SK-MEL-5 (cell line): ENCODE measurements around the gene OPN3. TPM values are rescaled to one million over a fixed set of nuclear protein-coding genes. Genes with fewer than 3 reads are reported as not detected.
A peak's percentile ranks its signal among the peaks of the same experiment; 100 is the strongest.

Experiments
- DNase-seq: peaks from one replicate; pipeline ENCODE4 v3.0.0-alpha.2; 2016; ENCODE audit warnings: low read depth, low spot score
- in situ Hi-C: cut with HindIII; loops from 2 replicates; pipeline ENCODE4 v1.10.0; 2016; ENCODE audit warnings: low sequenced_read_pairs, high pct_unique_total_duplicates, low pct_unique_long_range_greater_than_20kb
- total RNA-seq: library from RNA; depleted of rRNA; stranded (reverse); fragments of >200 nt; shearing (Covaris generic); gene quantifications from 2 replicates; pipeline ENCODE4 v1.2.3, GENCODE V29; 2014

Gene OPN3
- total RNA-seq, 1 experiment from 2014 or later = 10.2 TPM

DNA sequence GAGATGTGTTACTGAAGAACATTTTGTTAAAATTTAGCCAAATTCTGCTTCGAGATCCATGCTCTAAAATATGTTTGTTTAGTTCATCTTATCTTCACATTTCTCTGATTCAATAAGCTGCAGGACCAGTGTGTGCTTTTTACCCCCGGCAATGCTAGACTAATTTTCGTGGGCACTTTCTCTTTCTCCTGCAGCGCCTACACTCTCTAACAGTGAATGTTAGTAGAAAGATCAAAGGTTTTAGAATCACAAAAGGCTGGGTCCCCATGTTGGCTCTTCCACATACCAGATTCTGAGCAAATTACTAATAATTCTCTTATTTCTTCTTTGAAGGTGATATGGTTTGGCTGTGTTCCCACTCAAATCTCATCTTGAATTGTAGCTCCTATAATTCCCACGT lies 8.5 kb downstream of the OPN3 start:
- DNase-seq = no peak
- in situ Hi-C loops = no loop called here

- DNase-seq = no peak
- in situ Hi-C loops = no loop called here
Measured at GRCh38 chr1:241630899-241631298, 9.3 kb downstream of the OPN3 start.

DNA sequence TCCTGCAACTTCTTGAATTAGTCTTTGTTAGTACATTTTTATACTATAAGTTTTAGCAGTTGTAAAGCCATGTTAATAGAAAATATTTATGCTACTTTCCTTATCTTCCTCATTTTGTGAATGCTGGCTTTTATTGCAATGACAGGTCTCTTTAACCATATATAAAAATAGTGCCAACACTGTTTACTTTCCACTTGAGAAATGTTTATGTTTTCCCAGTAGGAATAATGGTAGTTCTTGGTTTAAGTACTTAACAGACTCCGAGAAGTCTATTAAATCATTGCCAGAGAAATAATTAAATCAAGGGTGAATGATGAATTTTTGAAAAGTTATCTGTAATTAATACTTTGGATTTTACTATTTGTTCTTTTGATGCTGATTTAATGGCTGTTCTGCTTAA lies 9.7 kb downstream of the OPN3 start:
- in situ Hi-C loops = no loop called here
- DNase-seq = no peak

DNA sequence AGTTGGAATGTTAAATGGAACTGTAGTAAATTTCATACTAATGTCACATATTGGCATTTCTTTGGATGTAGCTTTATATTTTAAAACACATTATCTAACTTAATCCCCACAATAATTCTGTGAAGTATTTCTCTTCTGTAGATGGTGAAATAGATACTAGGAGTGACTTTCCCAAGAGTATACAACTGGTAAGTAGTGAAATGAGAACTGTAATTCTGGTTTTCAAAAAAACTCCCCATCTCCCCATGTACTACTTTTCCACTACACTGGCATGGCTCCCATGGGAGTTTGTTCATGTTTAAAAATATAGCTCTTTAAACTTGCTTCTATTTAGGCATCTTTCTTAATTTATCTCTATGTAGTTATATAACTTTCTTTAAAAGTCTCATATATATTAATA lies 10.2 kb downstream of the OPN3 start:
- no peak for DNase-seq
- in situ Hi-C loops = no loop called here

DNA sequence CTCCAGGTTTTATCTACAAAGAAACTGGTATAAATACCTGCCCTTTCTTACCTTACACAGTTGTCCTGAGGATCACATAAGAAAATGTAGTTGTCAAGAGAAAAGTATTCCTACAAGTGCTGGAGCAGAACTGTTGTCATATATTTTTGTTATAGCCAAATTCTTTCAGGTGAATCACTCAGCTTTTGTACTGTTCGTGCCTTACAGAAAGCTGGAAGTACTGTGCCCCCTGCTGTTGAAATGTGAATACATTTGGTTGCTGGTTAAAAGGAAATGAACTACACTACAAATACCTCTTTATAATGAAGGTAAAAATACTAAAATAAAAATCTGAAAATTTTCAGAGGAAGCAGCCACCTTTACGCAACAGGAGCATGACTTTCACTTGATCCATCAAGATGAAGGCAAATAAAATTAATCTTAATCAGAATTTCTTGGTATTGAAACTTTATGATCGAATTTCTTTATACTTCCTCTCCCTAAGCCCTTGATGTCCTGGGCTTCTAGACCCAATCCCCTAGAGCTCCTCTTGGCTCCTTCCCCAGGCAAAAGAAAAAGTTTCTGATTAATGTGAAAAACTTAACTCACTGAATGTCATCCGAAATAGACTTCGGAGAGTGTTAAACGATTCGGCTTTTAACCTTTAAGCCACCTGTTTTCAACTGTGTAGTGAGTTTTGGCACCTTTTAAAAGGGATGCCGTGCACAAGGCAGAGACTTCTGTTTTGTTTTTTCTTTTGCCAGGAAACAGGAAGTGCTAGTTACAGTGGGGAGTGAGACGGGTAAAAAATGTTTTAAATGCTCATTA lies 12.5 kb downstream of the OPN3 start:
- DNase-seq = peak; percentile 78
- in situ Hi-C loops = no loop called here

- in situ Hi-C loops = no loop called here
- DNase-seq = no peak
Measured at GRCh38 chr1:241624935-241625334, 15.2 kb downstream of the OPN3 start.

DNA sequence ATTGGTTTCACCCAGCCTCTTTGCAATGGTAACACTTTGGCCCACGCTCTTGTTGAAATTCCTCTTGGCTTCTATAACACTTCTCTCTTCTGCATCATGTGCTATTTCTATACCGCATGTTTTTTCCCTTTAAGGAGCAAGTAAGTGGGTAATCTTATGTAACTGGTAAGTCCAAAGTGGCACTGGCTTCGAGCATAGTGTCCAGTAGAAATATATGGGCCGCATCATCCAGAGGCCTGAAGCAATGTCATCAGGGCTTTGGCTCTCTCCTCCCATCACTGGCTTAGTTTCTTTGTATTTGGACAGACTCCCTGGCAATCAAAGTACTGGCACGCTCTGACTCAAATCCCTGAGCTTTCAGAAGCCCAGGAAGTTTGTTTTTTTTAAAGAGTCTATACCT lies 17.5 kb downstream of the OPN3 start:
- DNase-seq = no peak

GRCh38 chr1:241617426-241617825 lies 22.7 kb downstream of the OPN3 start:
- DNase-seq = no peak
- in situ Hi-C loops = loop anchor here (10.0 kb wide), 1 partner anchor 93 kb away; no protein-coding TSS in a partner anchor

More for the DNA sequence above, 17.5 kb downstream of the OPN3 start:
- in situ Hi-C loops = no loop called here

DNA sequence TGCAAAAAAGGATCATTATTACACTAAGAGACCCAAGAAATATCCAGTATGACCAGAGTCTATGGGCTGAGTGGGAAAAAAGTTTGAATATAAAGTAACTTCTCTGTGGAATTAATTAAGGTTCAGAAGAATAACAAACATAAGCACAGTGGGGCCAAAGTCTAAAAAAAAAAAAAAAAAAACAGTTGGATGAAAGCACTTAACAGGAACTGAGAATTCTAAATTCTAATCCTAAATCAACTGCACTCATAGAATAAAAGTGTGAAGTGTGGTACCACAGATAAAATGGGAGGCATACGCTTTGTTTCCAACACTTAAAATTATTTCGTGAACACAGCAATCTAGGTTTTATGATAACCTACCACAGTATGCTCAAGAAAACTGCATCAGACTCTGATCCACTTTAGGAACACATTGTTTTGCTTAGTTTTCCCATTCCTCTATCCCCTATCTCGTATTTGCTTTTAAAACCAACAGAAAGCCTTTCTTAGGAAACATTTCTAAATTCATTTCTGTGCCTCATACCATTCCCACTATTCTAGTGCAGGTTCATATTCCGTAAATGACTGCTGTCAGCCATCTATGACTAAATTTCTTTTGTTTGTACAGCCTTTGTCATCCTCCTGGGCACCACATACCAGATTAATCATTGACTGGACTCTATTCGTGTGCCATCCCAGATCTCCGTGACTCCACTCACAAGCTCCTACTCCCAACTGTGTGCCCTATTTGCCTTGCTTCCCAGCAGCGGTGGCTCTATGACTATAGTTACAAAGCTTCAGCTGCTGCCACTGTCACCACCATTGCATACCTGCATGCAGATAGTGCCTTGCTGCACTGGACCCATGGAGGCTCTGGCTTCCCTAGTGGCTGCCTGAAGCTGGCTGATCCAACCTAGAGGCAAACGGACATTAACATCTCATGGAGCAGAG lies 24.9 kb downstream of the OPN3 start:
- in situ Hi-C loops = loop anchor here (10.0 kb wide), 1 partner anchor 91 kb away; no protein-coding TSS in a partner anchor
- no peak for DNase-seq

GRCh38 chr1:241614572-241614971 lies 25.6 kb downstream of the OPN3 start:
- in situ Hi-C loops = loop anchor here (10.0 kb wide), 1 partner anchor 90 kb away; no protein-coding TSS in a partner anchor
- DNase-seq = no peak

DNA sequence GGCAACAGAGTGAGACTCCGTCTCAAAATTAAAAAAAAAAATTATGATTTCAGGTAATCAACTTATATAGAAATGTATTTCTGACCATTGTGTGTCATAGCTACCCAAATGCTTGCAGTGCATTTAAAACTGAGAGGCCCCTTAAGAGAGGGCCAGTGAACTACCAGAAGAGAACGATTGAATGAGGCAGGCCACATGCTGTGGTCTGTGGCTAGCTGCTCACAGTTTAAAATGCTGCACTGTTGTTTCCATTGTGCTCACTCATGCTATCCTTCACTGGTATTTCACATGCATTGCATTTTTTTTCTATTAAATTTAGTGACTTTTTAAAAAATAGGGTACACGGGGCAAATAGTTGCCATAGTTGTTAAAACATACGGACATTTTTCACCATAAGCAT lies 26.0 kb downstream of the OPN3 start:
- DNase-seq = no peak
- in situ Hi-C loops = loop anchor here (10.0 kb wide), 1 partner anchor 89 kb away; no protein-coding TSS in a partner anchor

- in situ Hi-C loops = loop anchor here (10.0 kb wide), 1 partner anchor 88 kb away; no protein-coding TSS in a partner anchor
- peak; percentile 45 for DNase-seq
Measured at GRCh38 chr1:241612533-241613477, 27.4 kb downstream of the OPN3 start.

DNA sequence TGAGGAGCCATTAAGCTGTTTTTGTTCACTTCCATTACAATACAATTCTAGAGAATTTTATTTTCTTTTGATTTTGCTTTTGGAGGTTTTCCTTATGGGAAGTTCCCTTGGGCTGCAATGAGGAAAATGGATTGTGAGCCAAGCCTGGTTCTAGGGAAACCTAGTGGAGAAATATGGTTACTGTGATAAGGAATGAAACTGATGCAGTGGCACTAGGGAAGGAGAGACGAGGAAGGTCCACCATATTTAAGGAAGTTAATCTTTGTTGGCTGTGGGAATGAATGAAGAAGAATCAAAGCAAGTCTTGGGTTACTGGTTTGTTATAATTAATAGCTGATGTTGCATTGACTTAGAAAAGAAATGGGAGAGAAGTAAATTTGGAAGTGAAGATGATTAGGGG lies 28.4 kb downstream of the OPN3 start:
- DNase-seq = peak; percentile 37
- in situ Hi-C loops = loop anchor here (10.0 kb wide), 1 partner anchor 87 kb away; no protein-coding TSS in a partner anchor

GRCh38 chr1:241611063-241611462 lies 29.1 kb downstream of the OPN3 start:
- in situ Hi-C loops = loop anchor here (10.0 kb wide), 1 partner anchor 86 kb away; no protein-coding TSS in a partner anchor
- peak; percentile 86 for DNase-seq

- in situ Hi-C loops = loop anchor here (10.0 kb wide), 1 partner anchor 85 kb away; no protein-coding TSS in a partner anchor
- DNase-seq = no peak
Measured at GRCh38 chr1:241610056-241610815, 29.9 kb downstream of the OPN3 start.

DNA sequence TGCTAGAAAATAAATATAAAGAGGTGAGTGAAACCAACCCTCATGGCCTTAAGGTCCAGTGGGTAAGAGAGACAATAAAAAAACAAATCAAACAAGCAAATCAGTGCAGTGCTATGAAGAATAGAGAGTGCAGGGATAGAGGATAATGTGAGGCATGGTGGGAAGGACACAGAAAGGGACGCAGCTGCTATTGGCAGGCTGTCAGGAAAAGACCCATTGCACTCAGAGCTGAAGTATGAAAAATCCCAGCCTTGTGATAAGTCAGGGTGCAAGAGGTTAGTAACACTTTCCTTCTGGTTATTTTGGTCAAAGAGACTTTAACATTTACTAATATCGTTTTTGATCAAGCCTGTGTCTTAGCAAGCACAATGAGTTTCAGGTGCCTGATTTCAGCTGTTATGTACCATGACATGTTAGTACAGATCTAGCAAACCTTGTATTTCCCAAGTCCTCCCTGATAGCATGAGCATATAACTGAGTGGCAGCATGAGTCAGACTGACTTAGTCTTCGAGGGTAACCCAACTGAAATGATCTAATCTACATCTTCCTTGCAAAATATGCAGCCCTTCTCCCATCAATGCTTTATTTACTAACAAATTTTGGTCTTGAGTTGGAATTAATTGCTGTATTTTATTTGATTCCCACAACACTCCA lies 31.7 kb downstream of the OPN3 start:
- DNase-seq = no peak
- in situ Hi-C loops = no loop called here
